Cerebellar nuclear complex (tissue), 1 donor: ENCODE results near the gene RTEL1.

Source experiments
- DNase-seq, 2 experiments: peaks; one replicate each; lab custom pipeline; 2025; lab: John Stamatoyannopoulos, UW

RTEL1 gene

GRCh38 chr20:63690003-63690897 lies 32.1 kb downstream of the RTEL1 start:
- no peak for DNase-seq

- DNase-seq, result no peak
Measured at GRCh38 chr20:63690898-63691710, 33.0 kb downstream of the RTEL1 start.

- DNase-seq, result no peak
Measured at GRCh38 chr20:63691711-63692435, 33.8 kb downstream of the RTEL1 start.

GRCh38 chr20:63692436-63693082 lies 34.4 kb downstream of the RTEL1 start:
- DNase-seq, result no peak

GRCh38 chr20:63693083-63693732 lies 35.1 kb downstream of the RTEL1 start:
- no peak for DNase-seq

- no peak for DNase-seq
Measured at GRCh38 chr20:63693733-63694583, 35.8 kb downstream of the RTEL1 start.

GRCh38 chr20:63694584-63695423 lies 36.7 kb downstream of the RTEL1 start:
- DNase-seq, result no peak

GRCh38 chr20:63695424-63696305 lies 37.6 kb downstream of the RTEL1 start:
- no peak for DNase-seq

- DNase-seq, result no peak
Measured at GRCh38 chr20:63696306-63696627, 38.2 kb downstream of the RTEL1 start.

- no peak for DNase-seq
Measured at GRCh38 chr20:63696628-63697356, 38.7 kb downstream of the RTEL1 start, which contains the start of gene TNFRSF6B. Gene TNFRSF6B, plus strand, starts transcription at chr20:63696652. Its CDS starts 116 bp downstream, at chr20:63696768.

- DNase-seq, result no peak
Measured at GRCh38 chr20:63697357-63697867, 39.3 kb downstream of the RTEL1 start.

- DNase-seq, result no peak
Measured at GRCh38 chr20:63697868-63698545, 39.9 kb downstream of the RTEL1 start.

GRCh38 chr20:63698739-63699465 lies 40.8 kb downstream of the RTEL1 start:
- no peak for DNase-seq

GRCh38 chr20:63699466-63700198 lies 41.5 kb downstream of the RTEL1 start:
- DNase-seq, result no peak
